HG03575 (cell line): ENCODE results near the gene NOTCH4.

Experiments used
- ATAC-seq: cut with Tn5 transposase; IDR thresholded peaks from one replicate; pipeline ENCODE4 v1.9.1; 2021; ENCODE audit not compliant: unreplicated experiment, insufficient number of reproducible peaks, low FRiP score; ENCODE audit errors: extremely low read depth

The NOTCH4 gene

GRCh38 chr6:32151863-32152768, 71.8 kb downstream of the NOTCH4 start, which contains the start of gene PRRT1:
PRRT1 (minus strand) TSS chr6:32151939; CDS start chr6:32151827, 112 bp downstream.
- no peak for ATAC-seq

GRCh38 chr6:32151181-32151862, 72.5 kb downstream of the NOTCH4 start:
- ATAC-seq: no peak

- ATAC-seq: no peak
Measured at GRCh38 chr6:32149932-32150870, 73.7 kb downstream of the NOTCH4 start.

GRCh38 chr6:32149092-32149755, 74.6 kb downstream of the NOTCH4 start:
- no peak for ATAC-seq

GRCh38 chr6:32148289-32149091, 75.4 kb downstream of the NOTCH4 start:
- no peak for ATAC-seq

- no peak for ATAC-seq
Measured at GRCh38 chr6:32147401-32148132, 76.3 kb downstream of the NOTCH4 start.

GRCh38 chr6:32146687-32147086, 77.2 kb downstream of the NOTCH4 start:
- ATAC-seq: no peak

- ATAC-seq: no peak
Measured at GRCh38 chr6:32146287-32146686, 77.6 kb downstream of the NOTCH4 start.
